Activated naive CD8-positive, alpha-beta T cell treated with anti-CD3 and anti-CD28 coated beads, Interleukin-2, amount 10 ng/mL, durations not matched to agents 7 days and 5 days (primary cell): ENCODE results near the gene TOMM20L. TPM values are rescaled to one million over a fixed set of nuclear protein-coding genes. Genes with fewer than 3 reads are reported as not detected.
"Not testable (repeated sequence)": the region's sequence is repeated elsewhere in the genome, so short reads cannot be mapped to it uniquely, and the experiment has no call there.

Experiments
- ATAC-seq: fragments of 150-1000 bp; cut with Tn5 transposase; one replicate; pipeline ENCODE4 v1.10.0; 2021; ENCODE audit warnings: low read depth, moderate library complexity
- POLR2A ChIA-PET: fragments of 350-600 bp; sonication (Branson Sonifier 250); formaldehyde crosslinking; loops from one replicate; lab custom pipeline; 2021; ENCODE audit warnings: antibody characterized with exemption; lab: Charles Lee
- DNase-seq: peaks from one replicate; pipeline ENCODE4 v3.0.0; 2021
- H3K27ac Mint-ChIP-seq: one replicate; pipeline ENCODE4 v1.8.0; 2022; ENCODE audit warnings: mild to moderate bottlenecking, mixed read lengths
- H3K27me3 Mint-ChIP-seq: one replicate; pipeline ENCODE4 v1.8.0; 2022; ENCODE audit warnings: mild to moderate bottlenecking, moderate library complexity, mixed read lengths
- H3K36me3 Mint-ChIP-seq: one replicate; pipeline ENCODE4 v1.8.0; 2021; ENCODE audit warnings: mild to moderate bottlenecking, mixed read lengths
- H3K4me1 Mint-ChIP-seq: one replicate; pipeline ENCODE4 v1.8.0; 2021; ENCODE audit warnings: mixed read lengths
- H3K4me3 Mint-ChIP-seq: one replicate; pipeline ENCODE4 v1.8.0; 2022; ENCODE audit warnings: mild to moderate bottlenecking, moderate library complexity, mixed read lengths
- H3K9me3 Mint-ChIP-seq: one replicate; pipeline ENCODE4 v1.8.0; 2021; ENCODE audit warnings: mixed read lengths
- total RNA-seq, 2 experiments: library from RNA; stranded (reverse); gene quantifications; one replicate each; pipeline ENCODE4 v1.2.3, GENCODE V29; 2021

TOMM20L gene
- not detected for total RNA-seq

GRCh38 chr14:58395812-58396788 is at the start of gene TOMM20L:
TSS of gene TOMM20L (plus strand) at chr14:58395930. CDS start at chr14:58395958, 28 bp downstream.
- Mint-ChIP-seq H3K4me1 (peaks cover 7% of the 10 kb centered on the region), H3K36me3 (peaks cover 3% of the 10 kb centered on the region), H3K27me3 (no peaks in the 10 kb centered on the region), H3K27ac (peak within 1 kb of the TSS; percentile 61), H3K9me3 (no peaks in the 10 kb centered on the region), H3K4me3 (peak within 1 kb of the TSS; percentile 71)
- DNase-seq (peak; percentile 88), ATAC-seq (peak; percentile 89)
- POLR2A ChIA-PET = interaction anchor here (0.7 to 1.3 kb wide), 3 partner anchors 16 to 98 kb away, joined by 3 to 5 read pairs (median 4); partner anchors contain the start of genes ARID4A, KIAA0586 and TIMM9

- Mint-ChIP-seq H3K4me3 (peak overlapping the region; percentile 71), H3K27ac (peak overlapping the region; percentile 81)
- POLR2A ChIA-PET = interaction anchor here (0.7 kb wide), 1 partner anchor 107 kb away, joined by 4 read pairs; no protein-coding TSS in a partner anchor
Measured at GRCh38 chr14:58353516-58354299, 42.0 kb upstream of the TOMM20L start.

GRCh38 chr14:58354808-58355207 is 40.9 kb upstream of the TOMM20L start:
- Mint-ChIP-seq H3K27me3 (no peaks in the 10 kb centered on the region), H3K27ac (peak overlapping the region; percentile 33), H3K9me3 (no peaks in the 10 kb centered on the region), H3K4me3 (no peak overlapping the region), H3K36me3 (peaks cover 33% of the 10 kb centered on the region), H3K4me1 (peaks cover 10% of the 10 kb centered on the region)
- POLR2A ChIA-PET = interaction anchor here (0.7 kb wide), 1 partner anchor 108 kb away, joined by 4 read pairs; no protein-coding TSS in a partner anchor
- no peak for ATAC-seq
- no peak for DNase-seq

More at GRCh38 chr14:58353516-58354299, 42.0 kb upstream of the TOMM20L start:
- no peak for DNase-seq
- peaks cover 10% of the 10 kb centered on the region for H3K4me1 Mint-ChIP-seq
- H3K27me3 Mint-ChIP-seq = no peaks in the 10 kb centered on the region
- peaks cover 35% of the 10 kb centered on the region for H3K36me3 Mint-ChIP-seq
- ATAC-seq = no peak
- H3K9me3 Mint-ChIP-seq = no peaks in the 10 kb centered on the region

DNA sequence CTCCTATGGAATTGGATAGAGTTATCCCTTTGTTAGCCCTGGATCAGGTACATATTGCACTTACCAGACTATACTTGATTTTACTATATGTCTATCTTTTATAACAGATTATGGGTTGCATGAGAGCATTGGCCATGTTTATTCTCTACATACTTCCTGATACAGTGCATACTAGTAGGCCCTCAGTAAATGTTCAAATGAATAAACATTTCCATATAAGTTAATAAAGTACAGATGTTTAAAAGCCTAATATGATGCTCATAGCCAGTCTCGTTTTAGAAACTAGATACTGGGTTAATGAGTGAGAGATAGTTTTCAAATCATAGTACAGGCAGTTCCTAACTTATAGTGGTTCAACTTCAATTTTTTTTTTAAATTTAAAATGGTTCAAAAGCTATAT is 39.5 kb upstream of the TOMM20L start:
- peaks cover 30% of the 10 kb centered on the region for H3K36me3 Mint-ChIP-seq
- H3K27me3 Mint-ChIP-seq = no peaks in the 10 kb centered on the region
- H3K27ac Mint-ChIP-seq = no peak overlapping the region
- POLR2A ChIA-PET = interaction anchor here (0.7 kb wide), 1 partner anchor 11 kb away, joined by 4 read pairs; no protein-coding TSS in a partner anchor
- H3K4me1 Mint-ChIP-seq = peaks cover 10% of the 10 kb centered on the region
- DNase-seq (no peak), ATAC-seq (no peak)
- H3K9me3 Mint-ChIP-seq = no peaks in the 10 kb centered on the region
- no peak overlapping the region for H3K4me3 Mint-ChIP-seq

GRCh38 chr14:58362272-58362671 is 33.5 kb upstream of the TOMM20L start:
- not testable (repeated sequence) for H3K4me1 Mint-ChIP-seq, ATAC-seq, H3K27me3 Mint-ChIP-seq, H3K4me3 Mint-ChIP-seq, H3K9me3 Mint-ChIP-seq, DNase-seq, H3K27ac Mint-ChIP-seq
- POLR2A ChIA-PET = interaction anchor here (1.3 kb wide), 1 partner anchor 64 kb away, joined by 4 read pairs; the partner anchor contains the start of gene ARID4A
- H3K36me3 Mint-ChIP-seq = peaks cover 16% of the 10 kb centered on the region

GRCh38 chr14:58362798-58363412 is 32.8 kb upstream of the TOMM20L start:
- no peaks in the 10 kb centered on the region for H3K9me3 Mint-ChIP-seq
- H3K4me3 Mint-ChIP-seq = no peak overlapping the region
- ATAC-seq (peak; percentile 71), DNase-seq (no peak)
- POLR2A ChIA-PET = interaction anchor here (1.3 kb wide), 1 partner anchor 65 kb away, joined by 4 read pairs; the partner anchor contains the start of gene ARID4A
- H3K4me1 Mint-ChIP-seq = no peaks in the 10 kb centered on the region
- H3K36me3 Mint-ChIP-seq = peaks cover 20% of the 10 kb centered on the region
- no peak overlapping the region for H3K27ac Mint-ChIP-seq
- H3K27me3 Mint-ChIP-seq = no peaks in the 10 kb centered on the region

- Mint-ChIP-seq H3K9me3 (no peaks in the 10 kb centered on the region), H3K4me3 (no peak overlapping the region), H3K27me3 (no peaks in the 10 kb centered on the region), H3K4me1 (no peaks in the 10 kb centered on the region), H3K36me3 (peaks cover 23% of the 10 kb centered on the region), H3K27ac (no peak overlapping the region)
- DNase-seq = no peak
- POLR2A ChIA-PET = no interaction called here
- no peak for ATAC-seq
Measured at GRCh38 chr14:58364316-58364715, 31.4 kb upstream of the TOMM20L start.

- DNase-seq (no peak), ATAC-seq (no peak)
- no peaks in the 10 kb centered on the region for H3K27me3 Mint-ChIP-seq
- no peak overlapping the region for H3K27ac Mint-ChIP-seq
- POLR2A ChIA-PET = interaction anchor here (0.5 to 1.3 kb wide), 2 partner anchors 11 to 60 kb away, joined by 4 read pairs; partner anchors contain the start of genes KIAA0586 and TIMM9
- H3K4me1 Mint-ChIP-seq = no peaks in the 10 kb centered on the region
- peaks cover 32% of the 10 kb centered on the region for H3K36me3 Mint-ChIP-seq
- no peaks in the 10 kb centered on the region for H3K9me3 Mint-ChIP-seq
- no peak overlapping the region for H3K4me3 Mint-ChIP-seq
Measured at GRCh38 chr14:58367296-58367695, 28.4 kb upstream of the TOMM20L start.

DNA sequence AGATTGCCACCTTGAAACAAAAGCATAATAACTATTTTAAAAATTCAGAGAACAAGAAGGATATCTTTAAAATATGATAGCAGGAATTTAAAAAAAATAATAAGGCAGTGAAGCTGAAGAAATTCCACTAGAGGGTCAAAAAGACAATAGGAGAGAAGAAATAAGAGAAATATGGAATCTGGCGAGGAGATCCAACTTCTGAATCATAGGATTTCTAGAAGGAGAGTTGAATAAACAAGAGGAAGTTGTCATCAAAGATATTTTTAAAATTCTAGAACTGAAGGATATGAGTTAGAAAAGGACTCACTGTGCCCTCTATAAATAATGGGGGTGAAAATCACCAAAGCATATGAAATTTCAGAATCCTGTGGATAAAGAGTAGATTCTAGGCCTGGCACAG is 26.8 kb upstream of the TOMM20L start:
- H3K4me1 Mint-ChIP-seq = no peaks in the 10 kb centered on the region
- peaks cover 33% of the 10 kb centered on the region for H3K36me3 Mint-ChIP-seq
- DNase-seq (no peak), ATAC-seq (no peak)
- no peak overlapping the region for H3K4me3 Mint-ChIP-seq
- no peaks in the 10 kb centered on the region for H3K9me3 Mint-ChIP-seq
- POLR2A ChIA-PET = no interaction called here
- no peaks in the 10 kb centered on the region for H3K27me3 Mint-ChIP-seq
- no peak overlapping the region for H3K27ac Mint-ChIP-seq

- Mint-ChIP-seq H3K9me3 (peaks cover 3% of the 10 kb centered on the region), H3K4me3 (no peak overlapping the region), H3K27me3 (no peaks in the 10 kb centered on the region), H3K27ac (no peak overlapping the region), H3K4me1 (no peaks in the 10 kb centered on the region), H3K36me3 (peaks cover 30% of the 10 kb centered on the region)
- no peak for DNase-seq
- ATAC-seq = no peak
- POLR2A ChIA-PET = no interaction called here
Measured at GRCh38 chr14:58376791-58377190, 18.9 kb upstream of the TOMM20L start.

DNA sequence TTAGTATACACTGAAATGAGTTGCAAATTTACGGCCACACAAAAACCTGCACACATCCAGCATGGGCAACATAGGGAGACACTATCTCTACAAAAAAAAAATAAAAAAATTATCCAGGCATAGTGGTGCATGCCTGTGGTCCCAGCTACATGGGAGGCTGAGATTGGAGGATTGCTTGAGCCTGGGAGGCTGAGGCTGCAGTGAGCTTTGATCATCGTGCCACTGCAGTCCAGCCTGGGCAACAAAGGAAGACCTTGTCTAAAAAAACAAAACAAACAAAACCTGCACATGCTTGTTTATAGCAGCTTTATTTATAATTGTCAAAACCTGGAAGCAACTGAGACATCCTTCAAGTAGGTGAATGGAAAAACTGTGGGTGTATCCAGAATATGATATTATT is 4.9 kb upstream of the TOMM20L start:
- no peak for DNase-seq
- POLR2A ChIA-PET = no interaction called here
- no peak overlapping the region for H3K4me3 Mint-ChIP-seq

GRCh38 chr14:58395562-58395811 is 243 bp upstream of the TOMM20L start:
- POLR2A ChIA-PET = interaction anchor here (0.7 to 1.1 kb wide), 2 partner anchors 15 to 32 kb away, joined by 3 to 5 read pairs; partner anchors contain the start of genes KIAA0586 and TIMM9
- peak overlapping the region; percentile 71 for H3K4me3 Mint-ChIP-seq

More for the DNA sequence above, 4.9 kb upstream of the TOMM20L start:
- no peak for ATAC-seq
- no peaks in the 10 kb centered on the region for H3K27me3 Mint-ChIP-seq
- no peaks in the 10 kb centered on the region for H3K9me3 Mint-ChIP-seq
- peaks cover 2% of the 10 kb centered on the region for H3K36me3 Mint-ChIP-seq
- H3K4me1 Mint-ChIP-seq = peaks cover 4% of the 10 kb centered on the region
- no peak overlapping the region for H3K27ac Mint-ChIP-seq

More at GRCh38 chr14:58395562-58395811, 243 bp upstream of the TOMM20L start:
- Mint-ChIP-seq H3K4me1 (peaks cover 7% of the 10 kb centered on the region), H3K9me3 (no peaks in the 10 kb centered on the region), H3K36me3 (no peaks in the 10 kb centered on the region), H3K27me3 (no peaks in the 10 kb centered on the region), H3K27ac (peak overlapping the region; percentile 50)
- DNase-seq (no peak), ATAC-seq (no peak)
